Gastroesophageal sphincter (tissue), 3 donors: ENCODE results near the gene SYNM.
A peak's percentile ranks its signal among the peaks of the same experiment; 100 is the strongest.

Experiments
- CTCF ChIP-seq, 4 experiments: fragments of 200-600 bp in 2 of 4; fragments of 450-650 bp in 2 of 4; sonication (generic) in 1 of 4; IDR thresholded peaks; one replicate each; pipeline ENCODE4 v1.5.1; 2017 to 2019; ENCODE audit warnings: antibody characterized with exemption in 4 of 4, mild to moderate bottlenecking in 2 of 4, moderate library complexity in 2 of 4
- EP300 ChIP-seq: sonication (generic); formaldehyde crosslinking; IDR thresholded peaks from one replicate; pipeline ENCODE4 v1.6.1; 2017; ENCODE audit warnings: antibody characterized with exemption, mild to moderate bottlenecking
- POLR2A ChIP-seq, 2 donors: fragments of 450-650 bp; IDR thresholded peaks; one replicate each; pipeline ENCODE4 v1.6.1; 2017; ENCODE audit warnings: antibody characterized with exemption in 2 of 2, mild to moderate bottlenecking in 2 of 2, moderate library complexity in 1 of 2
- POLR2AphosphoS5 ChIP-seq: sonication (generic); formaldehyde crosslinking; IDR thresholded peaks from one replicate; pipeline ENCODE4 v1.6.1; 2017; ENCODE audit warnings: antibody characterized with exemption

DNA sequence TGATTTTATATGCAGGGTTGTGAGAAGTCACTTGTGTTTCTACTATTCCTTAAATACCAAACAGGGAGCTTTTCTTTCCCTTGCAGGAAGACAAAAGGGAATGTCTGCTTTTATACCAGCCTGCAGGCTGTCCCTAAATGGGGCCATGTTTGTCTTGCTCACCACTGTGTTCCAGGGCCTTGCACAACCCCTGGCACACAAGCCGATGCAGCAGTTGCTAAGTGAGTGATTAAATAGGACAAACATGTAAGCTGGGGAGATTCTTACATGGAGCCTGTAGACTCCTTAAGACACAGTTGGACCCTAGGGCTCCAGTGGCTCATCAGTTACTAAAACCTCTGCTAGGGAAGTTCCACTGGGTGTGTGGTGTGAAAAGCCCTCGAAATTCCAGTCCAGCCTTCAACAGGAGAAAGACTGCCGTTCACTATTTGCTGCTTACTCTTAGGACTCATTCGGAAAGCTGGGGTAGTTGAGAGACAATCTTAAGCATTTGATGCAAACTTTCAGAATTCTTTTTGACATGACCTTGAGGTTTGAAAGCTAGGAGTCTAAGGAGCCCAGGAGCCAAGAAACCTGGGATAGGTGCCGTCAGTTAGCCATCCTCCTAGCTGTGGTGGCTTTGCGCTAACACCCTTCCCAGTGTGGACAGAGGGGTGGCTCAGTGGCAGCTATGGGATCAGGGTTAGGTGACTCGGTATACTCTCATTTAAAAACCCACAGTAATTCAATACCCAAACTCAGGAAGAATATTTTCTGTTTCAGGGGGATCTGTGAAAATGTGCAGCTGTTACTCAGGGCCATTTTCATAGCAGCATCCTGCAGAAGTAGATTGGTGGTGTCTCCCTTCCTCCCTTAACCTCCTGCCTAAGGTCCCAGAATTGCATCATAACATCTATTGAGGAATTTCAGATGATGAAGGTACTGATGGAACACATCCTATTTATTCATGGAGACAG, 39.1 kb downstream of the SYNM start:
- no peak for TF ChIP-seq CTCF (IDR thresholded peaks at IDR 0.05)
- TF ChIP-seq POLR2AphosphoS5 = peak; percentile 95
- TF ChIP-seq POLR2A (IDR thresholded peaks at IDR 0.05) = no peak
- TF ChIP-seq EP300 = no peak
